Activated CD4-positive, alpha-beta T cell treated with anti-CD3 and anti-CD28 coated beads for 48 hours (primary cell): ENCODE measurements around the gene RRP36.
"Not testable (repeated sequence)": the region's sequence is repeated elsewhere in the genome, so short reads cannot be mapped to it uniquely, and the experiment has no call there.

Experiments used
- DNase-seq: peaks from one replicate; pipeline ENCODE4 v3.0.0-alpha.2; 2020

The RRP36 gene

GRCh38 chr6:43021270-43022047 is at the start of gene RRP36:
RRP36 (plus strand) TSS chr6:43021623; CDS start chr6:43021655, 32 bp downstream.
- peak; percentile 81 for DNase-seq

DNA sequence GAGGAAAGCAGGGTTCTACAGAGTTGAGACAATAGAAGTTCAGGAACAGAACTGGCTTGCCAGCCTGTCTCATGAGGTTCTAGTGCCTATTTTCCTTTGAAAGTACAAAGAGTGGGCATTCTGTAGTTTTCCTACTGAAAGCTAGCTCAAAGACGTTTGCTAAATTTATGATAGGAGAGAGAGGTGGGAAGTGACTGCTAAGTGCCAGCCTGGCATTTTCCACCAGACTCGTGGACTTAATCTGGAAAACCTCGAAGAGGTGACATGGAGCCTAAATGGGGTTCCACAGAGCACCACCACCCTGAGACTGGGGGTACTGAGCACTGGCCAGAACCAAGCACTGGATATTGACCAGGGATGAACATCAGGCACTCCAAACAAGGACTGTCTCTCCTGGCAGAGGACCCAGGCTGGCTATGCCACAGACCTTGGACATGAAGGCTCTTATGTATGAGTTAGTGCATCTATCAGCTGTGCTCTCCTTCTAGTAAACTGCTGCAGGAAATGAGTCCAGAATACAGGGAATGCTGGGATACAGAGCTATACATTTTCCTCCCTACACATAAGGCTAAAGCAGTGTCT is 49.6 kb upstream of the RRP36 start:
- DNase-seq, result no peak

DNA sequence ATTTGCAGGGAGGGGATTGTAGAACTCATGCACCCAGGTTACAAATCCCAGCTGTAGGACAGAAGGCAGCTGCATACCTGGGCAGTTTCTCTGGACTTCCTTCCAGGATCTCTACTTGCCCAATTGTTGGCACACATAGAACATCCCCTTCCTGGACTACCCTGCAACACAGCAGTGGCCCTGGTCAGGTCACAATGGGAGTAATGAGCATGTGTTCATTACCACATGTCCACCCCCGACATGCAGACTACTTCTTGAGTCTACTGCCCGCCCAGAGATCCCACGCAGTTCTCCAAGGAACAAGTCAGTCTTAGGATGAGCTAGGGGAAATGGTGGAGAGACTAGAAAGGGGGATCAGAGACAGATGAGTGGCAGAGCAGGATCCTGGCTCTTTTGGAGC is 47.5 kb upstream of the RRP36 start:
- no peak for DNase-seq

- DNase-seq, result no peak
Observed at GRCh38 chr6:42974919-42975505, 46.4 kb upstream of the RRP36 start.

- peak; percentile 40 for DNase-seq
Observed at GRCh38 chr6:42978487-42978838, 43.0 kb upstream of the RRP36 start.

GRCh38 chr6:42978839-42979522 is 42.4 kb upstream of the RRP36 start, which contains the start of gene PEX6:
PEX6 (minus strand) TSS chr6:42979181; CDS start chr6:42979150, 31 bp downstream.
- DNase-seq, result peak; percentile 96

GRCh38 chr6:42979523-42980177 is 41.8 kb upstream of the RRP36 start:
- no peak for DNase-seq

GRCh38 chr6:42981836-42982235 is 39.6 kb upstream of the RRP36 start:
- no peak for DNase-seq

DNA sequence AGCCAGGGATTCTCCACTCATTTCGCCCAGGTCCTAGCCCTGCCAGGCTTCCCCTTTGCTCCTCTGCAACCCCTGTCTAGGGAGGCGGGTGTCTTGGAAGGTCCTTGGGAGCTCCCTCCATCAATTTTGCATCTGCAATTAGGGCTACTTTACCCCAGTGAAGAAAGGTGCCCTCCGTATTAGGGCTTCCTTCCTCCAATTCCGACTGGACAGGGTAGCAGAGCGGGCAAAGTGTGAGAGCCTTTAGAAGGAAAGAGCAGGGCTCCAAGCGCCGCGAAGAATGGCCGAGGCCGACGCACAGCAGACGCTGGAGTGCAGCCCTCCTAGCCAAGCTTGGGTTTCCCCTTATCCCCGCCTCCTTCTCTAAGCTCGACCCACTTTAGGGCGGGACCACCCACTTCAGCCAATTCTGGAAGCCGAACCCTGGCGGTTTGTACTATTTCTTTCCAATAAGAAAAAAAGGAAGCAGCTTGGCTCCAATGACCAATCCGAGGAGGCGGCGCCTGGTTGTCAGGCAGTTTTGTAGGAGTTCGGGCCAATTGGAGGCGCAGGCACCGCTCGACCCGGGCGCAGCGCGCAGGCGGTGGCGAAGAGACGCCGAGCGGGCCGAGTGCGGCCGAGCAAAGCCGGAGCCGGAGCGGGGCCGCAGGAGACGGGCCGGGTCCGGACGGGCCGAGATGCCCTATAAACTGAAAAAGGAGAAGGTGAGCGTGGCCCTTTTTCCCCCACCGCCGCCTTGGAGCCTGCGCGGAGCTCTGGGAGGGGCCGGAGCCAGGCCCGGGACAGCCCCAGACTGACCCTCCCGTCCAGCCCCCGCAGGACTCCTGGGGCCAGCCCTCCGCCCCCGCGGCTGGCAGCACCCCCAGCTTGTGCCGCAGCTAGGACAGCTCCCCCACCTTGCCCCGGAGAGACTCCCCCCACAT is 37.2 kb upstream of the RRP36 start, which contains the start of gene PPP2R5D:
Gene PPP2R5D, plus strand, starts transcription at position 570 of the 923 bp plus-strand sequence. Its CDS starts 108 bp downstream, at position 678.
- peak; percentile 98 for DNase-seq

DNA sequence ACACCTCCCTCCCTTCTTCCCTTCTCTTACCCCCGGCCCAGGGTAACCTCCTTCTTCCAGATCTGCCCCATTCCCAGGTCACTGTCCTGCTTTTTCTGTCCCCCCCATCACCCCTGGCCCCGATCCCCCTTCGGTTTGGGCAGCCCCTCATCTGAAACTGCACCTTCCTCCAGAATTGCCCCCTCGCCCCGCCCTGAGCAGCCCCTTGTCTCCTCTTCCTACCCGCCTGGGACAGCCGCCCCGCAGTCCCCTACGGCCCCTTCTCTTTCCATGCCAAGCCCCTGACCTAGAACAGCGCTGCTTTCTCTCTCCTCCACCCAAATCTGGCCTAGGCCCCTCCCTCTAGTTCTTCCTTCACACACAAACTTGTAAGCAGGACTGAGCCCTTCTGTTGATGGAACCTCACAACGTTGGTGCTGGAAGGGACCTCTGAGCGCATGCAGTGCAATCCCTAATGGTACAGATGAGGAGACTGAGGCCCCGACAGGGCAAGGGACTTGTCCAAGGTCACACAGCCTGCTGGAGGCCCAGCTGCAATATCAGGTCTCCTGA is 36.4 kb upstream of the RRP36 start:
- peak; percentile 23 for DNase-seq

DNA sequence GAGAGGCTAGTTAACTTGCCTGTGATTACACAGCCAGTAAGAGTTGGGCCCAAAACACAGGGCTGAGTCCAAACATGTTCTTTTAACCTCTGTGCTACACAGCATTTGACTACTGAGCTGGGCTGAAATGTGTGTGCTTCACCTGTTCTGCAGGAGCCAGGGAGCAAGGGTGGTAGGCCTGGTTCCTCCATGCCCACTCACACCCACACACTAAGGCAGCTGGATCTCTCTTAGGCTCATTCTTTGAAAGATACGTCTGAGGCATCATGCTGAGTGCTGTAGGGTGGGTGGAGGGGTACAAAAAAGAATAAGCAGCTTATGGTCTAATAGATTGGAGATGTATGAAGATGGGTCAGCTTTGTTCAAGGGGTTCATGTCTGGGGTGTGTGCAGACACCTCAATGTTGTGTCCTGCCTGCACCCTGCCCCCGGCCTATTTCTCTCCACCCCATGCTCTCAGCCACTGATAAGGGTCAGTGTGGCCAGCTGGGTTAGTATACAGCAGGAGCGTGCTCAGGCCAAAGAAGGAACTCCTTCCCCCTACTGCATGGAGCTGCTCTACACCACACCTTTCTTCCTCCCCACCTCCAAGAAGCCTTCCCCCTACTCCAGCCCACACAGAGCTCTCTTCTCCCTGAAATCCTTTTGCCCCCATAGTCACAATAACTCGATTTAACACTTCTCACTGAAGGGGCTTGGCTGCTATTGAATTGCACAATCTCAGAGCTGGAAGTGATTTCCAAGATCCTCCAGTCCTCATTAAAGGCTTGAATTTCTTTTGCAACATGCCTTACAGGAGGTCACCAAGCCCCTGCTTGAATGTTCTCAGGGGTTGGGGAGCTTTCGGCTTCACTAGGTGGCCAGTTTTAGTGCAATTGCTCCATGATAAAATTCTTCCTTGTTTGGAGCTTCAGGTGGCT is 33.6 kb upstream of the RRP36 start:
- no peak for DNase-seq

- no peak for DNase-seq
Observed at GRCh38 chr6:42988486-42989020, 32.9 kb upstream of the RRP36 start.

GRCh38 chr6:42989923-42990322 is 31.5 kb upstream of the RRP36 start:
- no peak for DNase-seq

- DNase-seq, result no peak
Observed at GRCh38 chr6:42993445-42993844, 28.0 kb upstream of the RRP36 start.

GRCh38 chr6:42996513-42996912 is 24.9 kb upstream of the RRP36 start:
- no peak for DNase-seq

DNA sequence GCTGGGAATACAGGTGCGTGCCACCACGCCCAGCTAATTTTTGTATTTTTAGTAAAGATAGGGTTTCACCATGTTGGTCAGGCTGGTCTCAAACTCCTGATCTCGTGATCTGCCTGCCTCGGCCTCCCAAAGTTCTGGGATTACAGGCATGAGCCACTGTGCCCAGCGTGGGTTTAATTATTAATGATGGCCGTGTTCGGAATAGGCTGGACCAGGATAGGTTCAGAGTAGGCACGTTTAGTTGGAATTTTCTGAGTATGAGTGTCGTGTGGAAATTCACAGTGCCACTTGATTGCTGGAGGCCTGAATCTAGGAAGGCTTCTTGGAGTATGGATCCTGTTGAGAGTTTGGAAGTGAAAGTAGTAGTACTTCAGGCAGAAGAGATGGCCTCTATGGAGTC is 23.2 kb upstream of the RRP36 start:
- not testable (repeated sequence) for DNase-seq

GRCh38 chr6:43001843-43002242 is 19.6 kb upstream of the RRP36 start:
- DNase-seq, result no peak

GRCh38 chr6:43005844-43006243 is 15.6 kb upstream of the RRP36 start:
- no peak for DNase-seq

DNA sequence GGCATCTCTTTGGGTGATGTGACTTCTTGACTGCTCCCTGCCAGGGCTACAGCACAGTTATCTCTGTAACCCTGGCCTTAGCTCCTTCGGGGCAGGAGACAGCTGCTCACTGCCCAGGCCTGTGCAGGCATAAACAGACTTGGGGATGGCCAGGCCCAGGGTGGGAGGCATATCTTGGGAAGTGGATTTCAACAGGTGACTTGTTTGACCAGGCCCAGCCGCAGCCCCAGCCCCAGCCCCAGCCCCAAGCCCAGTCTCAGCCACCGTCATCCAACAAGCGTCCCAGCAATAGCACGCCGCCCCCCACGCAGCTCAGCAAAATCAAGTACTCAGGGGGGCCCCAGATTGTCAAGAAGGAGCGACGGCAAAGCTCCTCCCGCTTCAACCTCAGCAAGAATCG is 15.2 kb upstream of the RRP36 start:
- no peak for DNase-seq

DNA sequence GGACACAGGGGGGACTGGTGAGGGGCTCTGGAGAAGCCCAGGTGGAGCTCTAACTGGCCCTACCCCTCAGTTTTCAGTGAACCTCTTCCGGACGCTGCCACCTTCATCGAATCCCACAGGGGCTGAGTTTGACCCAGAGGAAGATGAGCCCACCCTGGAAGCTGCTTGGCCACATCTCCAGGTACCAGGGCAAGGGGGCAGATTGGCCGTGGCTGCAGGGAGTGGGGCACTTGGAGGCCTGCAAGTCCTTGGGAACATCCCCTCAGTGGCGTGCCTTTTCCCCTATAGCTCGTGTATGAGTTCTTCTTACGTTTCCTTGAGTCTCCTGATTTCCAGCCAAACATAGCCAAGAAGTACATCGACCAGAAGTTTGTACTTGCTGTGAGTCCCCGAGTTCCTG is 14.3 kb upstream of the RRP36 start:
- DNase-seq, result no peak
